Mesodermal cell (in vitro differentiated cells): Measurements from ENCODE around the gene FAM149B1.

Experiments
- H3K27ac ChIP-seq: 2 replicates; pipeline ENCODE4 v1.7.0; 2013; ENCODE audit warnings: mild to moderate bottlenecking, low read depth, low read length, moderate library complexity; ENCODE audit not compliant: severe bottlenecking
- H3K36me3 ChIP-seq: 2 replicates; pipeline ENCODE4 v1.7.1; 2013; ENCODE audit warnings: mild to moderate bottlenecking, low read length, moderate library complexity; ENCODE audit not compliant: control insufficient read depth, insufficient read depth
- H3K4me1 ChIP-seq: one replicate; pipeline ENCODE4 v1.7.1; 2013; ENCODE audit warnings: mild to moderate bottlenecking, low read length; ENCODE audit not compliant: insufficient read depth, control insufficient read depth, poor library complexity, severe bottlenecking
- H3K4me3 ChIP-seq: 2 replicates; pipeline ENCODE4 v1.7.0; 2013; ENCODE audit warnings: low read length, control low read depth, mild to moderate bottlenecking; ENCODE audit not compliant: insufficient read depth, poor library complexity, severe bottlenecking; ENCODE audit errors: extremely low read depth
- H3K9me3 ChIP-seq: 2 replicates; pipeline ENCODE4 v1.7.1; 2013; ENCODE audit warnings: mild to moderate bottlenecking, low read length, moderate library complexity; ENCODE audit not compliant: control insufficient read depth
- WGBS, 2 experiments: methylation state at CpG; one replicate each; pipeline ENCODE4 v1.1.5; 2013; ENCODE audit warnings: missing lambda C conversion rate in 2 of 2; ENCODE audit not compliant: insufficient coverage in 2 of 2; 5-methylcytosine and 5-hydroxymethylcytosine counted together

Gene FAM149B1

DNA sequence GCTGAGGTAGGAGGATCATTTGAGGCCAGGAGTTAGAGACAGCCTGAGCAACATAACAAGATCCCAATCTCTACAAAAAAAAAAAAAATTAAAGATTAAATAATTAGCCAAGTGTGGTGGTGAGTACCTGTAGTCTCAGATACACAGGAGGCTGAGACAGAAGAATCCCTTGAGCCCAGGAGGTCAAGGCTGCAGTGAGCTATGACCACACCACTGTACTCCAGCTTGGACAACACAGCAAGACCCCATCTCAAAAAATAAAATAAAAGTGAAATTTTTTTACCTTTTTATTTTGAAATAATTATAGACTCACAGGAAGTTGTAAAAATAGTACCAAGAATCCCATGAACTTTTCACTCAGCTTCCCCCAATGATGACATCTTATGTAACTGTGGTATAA is 4.9 kb downstream of the FAM149B1 start:
- H3K36me3 ChIP-seq = peaks cover 15% of the 10 kb centered on the region
- H3K27ac ChIP-seq = no peak overlapping the region
- H3K4me3 ChIP-seq = no peak overlapping the region
- H3K4me1 ChIP-seq = no peaks in the 10 kb centered on the region
- H3K9me3 ChIP-seq = no peaks in the 10 kb centered on the region

DNA sequence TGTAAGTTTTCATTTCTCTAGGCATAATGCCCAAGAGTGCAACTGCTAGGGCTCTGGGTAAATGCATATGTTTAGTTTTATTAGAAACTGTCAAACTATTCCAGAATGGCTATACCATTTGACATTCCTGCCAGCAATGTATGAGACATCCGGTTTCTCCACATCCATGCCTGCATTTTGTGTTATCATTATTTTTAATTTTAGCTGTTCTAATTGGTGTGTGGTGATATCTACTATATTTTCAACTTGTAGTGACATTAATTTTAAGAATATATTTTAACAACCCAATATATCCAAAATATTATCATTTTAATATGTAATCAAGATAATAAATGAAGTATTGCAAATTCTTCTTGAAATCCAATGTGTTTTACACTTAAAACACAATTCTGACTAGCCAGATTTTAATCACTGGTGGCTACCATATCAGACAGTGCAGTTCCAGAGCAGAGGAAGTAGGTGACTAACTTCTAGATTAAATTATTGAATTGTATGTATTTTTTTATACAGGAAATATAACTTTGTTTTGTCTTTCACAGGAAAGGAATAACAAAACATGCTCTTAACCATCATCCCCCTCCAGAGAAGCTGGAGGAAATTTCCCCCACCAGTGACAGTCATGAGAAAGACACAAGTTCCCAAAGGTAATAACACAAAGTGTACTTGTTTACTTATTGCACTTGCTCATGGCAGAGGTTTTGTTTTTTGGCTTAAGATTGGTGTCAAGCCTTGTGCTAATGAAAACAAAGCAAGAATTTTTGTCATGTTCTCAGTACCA is 6.4 kb downstream of the FAM149B1 start:
- no peaks in the 10 kb centered on the region for H3K4me1 ChIP-seq
- no peaks in the 10 kb centered on the region for H3K9me3 ChIP-seq
- H3K4me3 ChIP-seq = no peak overlapping the region
- WGBS, 2 experiments = no CpG with 5 or more reads among the region's 1 CpG
- peaks cover 18% of the 10 kb centered on the region for H3K36me3 ChIP-seq
- H3K27ac ChIP-seq = no peak overlapping the region

DNA sequence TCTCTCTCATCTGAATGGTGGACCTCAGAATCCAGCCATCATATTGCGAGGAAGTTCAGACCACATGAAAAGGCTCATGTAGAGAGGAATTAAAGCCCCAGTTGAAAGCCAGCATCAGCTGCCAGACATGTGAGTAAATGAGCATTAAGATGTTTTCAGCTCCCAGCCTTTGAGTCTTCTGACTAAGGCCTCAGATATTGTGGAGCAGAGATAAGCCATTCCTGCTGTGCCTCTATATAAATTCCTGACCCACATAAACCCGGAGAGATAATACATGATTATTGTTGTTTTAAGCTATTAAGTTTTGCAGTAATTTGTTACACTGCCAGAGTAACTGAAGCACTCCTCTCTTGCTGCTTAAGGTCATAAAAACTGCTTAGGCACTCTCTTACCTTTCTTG is 14.6 kb downstream of the FAM149B1 start:
- Histone ChIP-seq H3K9me3 (no peaks in the 10 kb centered on the region), H3K36me3 (peaks cover 20% of the 10 kb centered on the region), H3K4me1 (peaks cover 6% of the 10 kb centered on the region), H3K4me3 (no peak overlapping the region), H3K27ac (peak overlapping the region; percentile 89)
- WGBS, 2 experiments = 100% methylated on average over 1 of the region's 2 CpGs

DNA sequence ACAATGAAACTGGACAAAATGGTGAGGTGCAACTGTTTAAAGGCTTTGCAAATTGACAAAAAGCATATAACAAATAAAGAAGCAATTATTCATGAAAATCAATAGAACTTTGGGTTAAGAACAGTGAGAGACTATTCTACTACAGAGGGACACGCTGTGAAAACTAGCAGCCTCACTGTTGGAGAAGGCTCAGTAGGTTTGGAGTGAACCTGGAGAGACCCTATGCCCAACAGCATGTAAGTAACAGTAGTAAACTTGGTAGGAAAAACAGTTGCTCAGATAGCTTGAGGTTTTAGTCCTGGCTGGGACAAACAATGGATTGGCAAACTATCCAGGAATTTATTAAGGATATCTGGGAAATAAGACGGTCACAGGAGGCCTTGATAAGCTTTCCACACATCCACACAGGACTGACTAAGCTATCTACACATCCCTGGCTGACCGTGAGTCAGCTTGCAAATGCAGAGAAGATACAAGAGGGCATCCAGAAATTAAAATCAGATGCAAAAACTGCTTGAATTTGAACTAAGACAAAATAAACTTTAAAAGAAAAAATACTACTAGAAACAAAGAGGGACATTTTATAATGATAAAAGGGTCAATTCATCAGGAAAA is 15.9 kb downstream of the FAM149B1 start:
- peak overlapping the region; percentile 47 for H3K27ac ChIP-seq
- no peaks in the 10 kb centered on the region for H3K9me3 ChIP-seq
- peaks cover 16% of the 10 kb centered on the region for H3K36me3 ChIP-seq
- WGBS, 2 experiments = 93% methylated on average over 3 of the region's 3 CpGs; no CpG with 5 or more reads in 1 of the 2 experiments
- H3K4me3 ChIP-seq = no peak overlapping the region
- H3K4me1 ChIP-seq = peaks cover 6% of the 10 kb centered on the region

DNA sequence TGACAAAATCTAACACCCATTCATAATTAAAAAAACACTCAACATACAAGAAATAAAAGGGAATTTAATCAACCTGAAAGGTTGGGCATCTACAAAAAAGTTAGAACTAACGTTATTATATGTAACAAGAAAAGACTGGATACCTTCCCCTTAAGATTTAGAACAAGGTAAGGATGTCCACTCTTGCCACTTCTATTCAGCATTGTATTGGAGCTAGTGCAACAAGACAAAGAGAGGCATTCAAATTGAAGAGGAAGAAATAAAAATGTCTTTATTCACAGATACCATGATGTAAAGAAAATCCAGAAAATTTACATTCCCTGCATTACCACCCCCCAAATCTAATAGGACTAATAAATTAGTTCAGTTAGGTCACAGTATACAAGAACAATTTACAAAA is 18.3 kb downstream of the FAM149B1 start:
- WGBS, 2 experiments = no CpG with 5 or more reads among the region's 1 CpG
- no peak overlapping the region for H3K27ac ChIP-seq

DNA sequence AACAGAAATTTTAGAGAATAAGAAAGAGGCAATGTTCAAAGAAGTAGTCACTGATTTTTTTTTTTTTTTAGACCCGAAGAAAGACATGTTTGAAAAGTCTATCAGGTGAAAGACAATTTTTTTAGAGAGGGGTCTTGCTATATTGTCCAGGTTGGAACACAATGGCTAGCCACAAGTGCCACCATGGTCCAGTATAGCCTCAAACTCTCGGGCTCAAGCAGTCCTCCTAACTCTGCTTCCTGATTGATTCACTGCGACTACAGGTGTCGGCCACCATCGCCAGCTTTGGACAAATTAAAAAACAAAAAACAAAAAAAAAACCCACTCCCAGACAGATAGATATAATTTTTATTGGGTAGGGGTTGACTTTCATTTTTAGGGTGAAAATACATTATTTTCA is 22.3 kb downstream of the FAM149B1 start:
- Histone ChIP-seq H3K4me1 (no peaks in the 10 kb centered on the region), H3K4me3 (no peak overlapping the region), H3K27ac (no peak overlapping the region), H3K36me3 (peaks cover 5% of the 10 kb centered on the region), H3K9me3 (no peaks in the 10 kb centered on the region)
- 100% methylated on average over 1 to 2 of the region's 5 CpGs for WGBS, 2 experiments

More for the DNA sequence above, 18.3 kb downstream of the FAM149B1 start:
- no peaks in the 10 kb centered on the region for H3K9me3 ChIP-seq
- H3K4me3 ChIP-seq = no peak overlapping the region
- H3K36me3 ChIP-seq = peaks cover 3% of the 10 kb centered on the region
- peaks cover 6% of the 10 kb centered on the region for H3K4me1 ChIP-seq

DNA sequence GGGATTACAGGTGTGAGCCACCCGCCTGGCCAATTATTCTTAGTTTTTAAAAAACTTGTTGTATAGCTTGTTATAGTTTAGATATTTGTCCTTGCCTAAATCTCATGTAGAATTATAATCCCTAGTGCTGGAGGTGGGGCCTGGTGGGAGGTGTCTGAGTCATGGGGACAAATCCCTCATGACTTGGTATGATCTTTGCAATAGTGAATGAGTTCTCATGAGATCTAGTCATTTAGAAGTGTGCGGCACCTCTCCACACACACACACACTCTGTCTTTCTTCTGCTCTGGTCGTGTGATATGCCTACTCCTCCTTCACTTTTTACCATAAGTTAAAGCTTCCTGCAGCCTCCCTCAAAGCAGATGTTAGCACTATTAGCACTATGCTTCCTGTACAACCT is 37.2 kb downstream of the FAM149B1 start:
- peaks cover 43% of the 10 kb centered on the region for H3K36me3 ChIP-seq
- no peak overlapping the region for H3K27ac ChIP-seq
- H3K9me3 ChIP-seq = peaks cover 10% of the 10 kb centered on the region
- 88 to 89% methylated on average over 2 of the region's 3 CpGs for WGBS, 2 experiments
- H3K4me3 ChIP-seq = no peak overlapping the region
- no peaks in the 10 kb centered on the region for H3K4me1 ChIP-seq

DNA sequence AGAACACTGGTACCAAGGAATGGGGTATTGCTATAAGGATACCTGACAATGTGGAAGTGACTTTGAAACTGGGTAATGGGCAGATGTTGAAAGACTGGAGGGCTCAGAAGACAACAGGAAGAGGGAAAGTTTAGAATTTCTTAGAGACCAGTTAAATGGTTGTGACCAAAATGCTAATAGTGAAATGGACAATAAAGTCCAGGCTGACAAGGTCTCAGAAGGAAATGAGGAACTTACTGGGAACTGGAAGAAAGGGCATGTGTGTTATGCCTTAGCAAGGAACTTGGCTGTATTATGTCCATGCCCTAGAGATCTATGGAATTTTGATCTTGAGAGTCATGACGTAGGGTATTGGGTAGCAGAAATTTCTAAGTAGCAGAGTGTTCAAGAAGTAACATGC is 38.0 kb downstream of the FAM149B1 start:
- Histone ChIP-seq H3K9me3 (peaks cover 10% of the 10 kb centered on the region), H3K4me3 (no peak overlapping the region), H3K36me3 (peaks cover 50% of the 10 kb centered on the region), H3K27ac (no peak overlapping the region), H3K4me1 (no peaks in the 10 kb centered on the region)
- WGBS, 2 experiments = 92% methylated on average over 1 of the region's 1 CpG; no CpG with 5 or more reads in 1 of the 2 experiments

DNA sequence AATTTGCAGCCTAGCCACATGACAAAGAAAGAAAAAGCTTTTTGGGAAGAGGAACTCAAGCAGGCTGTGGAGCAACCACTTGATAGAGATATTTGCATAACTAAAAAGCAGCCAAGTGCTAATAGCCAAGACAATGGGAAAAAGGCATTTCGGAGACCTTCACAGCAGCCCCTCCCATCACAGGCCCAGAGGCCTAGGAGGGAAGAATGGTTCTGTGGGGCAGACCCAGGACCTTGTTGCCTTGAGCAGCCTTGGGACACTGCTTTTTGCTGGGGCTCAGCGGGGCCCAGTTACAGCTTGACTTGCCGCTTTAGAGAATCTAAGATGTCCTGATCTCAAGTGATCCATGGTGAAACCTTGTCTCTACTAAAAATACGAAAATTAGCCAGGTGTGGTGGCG is 38.5 kb downstream of the FAM149B1 start:
- no peak overlapping the region for H3K27ac ChIP-seq
- peaks cover 54% of the 10 kb centered on the region for H3K36me3 ChIP-seq
- 96 to 100% methylated on average over 5 of the region's 5 CpGs for WGBS, 2 experiments
- peaks cover 10% of the 10 kb centered on the region for H3K9me3 ChIP-seq
- no peak overlapping the region for H3K4me3 ChIP-seq
- no peaks in the 10 kb centered on the region for H3K4me1 ChIP-seq

DNA sequence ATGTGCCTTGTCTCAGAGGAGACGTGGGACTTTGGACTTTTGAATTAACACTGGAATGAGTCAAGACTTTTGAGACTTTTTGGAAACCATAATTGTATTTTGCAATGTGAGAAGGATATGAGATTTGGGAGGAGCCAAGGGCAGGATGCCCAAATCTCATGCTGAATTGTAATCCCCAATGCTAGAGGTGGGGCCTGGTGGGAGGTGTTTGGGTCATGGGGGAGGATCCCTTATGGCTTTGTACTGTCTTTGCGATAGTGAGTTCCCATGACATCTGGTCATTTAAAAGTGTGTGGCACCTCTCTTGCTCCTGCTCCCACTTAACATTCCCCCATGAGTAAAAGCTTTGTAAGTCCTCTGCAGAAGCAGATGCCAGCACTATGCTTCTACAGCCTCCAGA is 40.0 kb downstream of the FAM149B1 start:
- H3K4me1 ChIP-seq = no peaks in the 10 kb centered on the region
- 93 to 100% methylated on average over 2 of the region's 2 CpGs for WGBS, 2 experiments
- no peak overlapping the region for H3K4me3 ChIP-seq
- no peak overlapping the region for H3K27ac ChIP-seq
- peaks cover 51% of the 10 kb centered on the region for H3K36me3 ChIP-seq
- H3K9me3 ChIP-seq = peaks cover 10% of the 10 kb centered on the region

DNA sequence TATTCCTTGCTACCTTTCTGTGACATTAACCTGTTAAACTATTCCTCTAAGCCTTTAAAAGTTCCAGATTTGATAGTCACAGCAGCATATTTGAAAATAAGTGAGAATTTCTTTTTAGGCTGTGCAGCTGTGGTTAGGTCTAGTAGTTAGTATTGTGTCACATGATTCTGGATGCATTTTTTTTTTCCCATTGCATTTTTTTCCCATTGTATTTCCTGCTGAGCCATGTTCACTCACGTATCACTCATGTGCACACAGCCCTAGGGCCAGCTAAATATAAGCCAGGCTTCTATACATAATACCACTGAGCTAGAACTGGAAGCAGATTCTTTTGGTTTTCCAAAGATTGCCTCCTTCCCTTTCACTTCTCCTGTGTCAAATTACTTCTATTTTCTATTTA is 41.8 kb downstream of the FAM149B1 start:
- 87% methylated on average over 1 of the region's 1 CpG; no CpG with 5 or more reads in 1 of the 2 experiments for WGBS, 2 experiments
- Histone ChIP-seq H3K27ac (no peak overlapping the region), H3K4me1 (no peaks in the 10 kb centered on the region), H3K36me3 (peaks cover 48% of the 10 kb centered on the region), H3K9me3 (peaks cover 10% of the 10 kb centered on the region), H3K4me3 (no peak overlapping the region)
